Stimulated activated CD4-positive, alpha-beta T cell treated with anti-CD3 and anti-CD28 coated beads, Interleukin-1b, Interleukin-23, amount 100 ng/mL, for 1 hour (primary cell): ENCODE results near the gene COLEC11.
"Not testable (repeated sequence)": the region's sequence is repeated elsewhere in the genome, so short reads cannot be mapped to it uniquely, and the experiment has no call there.

ENCODE experiments used
- DNase-seq, 2 donors: peaks; one replicate each; pipeline ENCODE4 v3.0.0-alpha.2; 2020; ENCODE audit warnings: low read depth in 2 of 2

The COLEC11 gene

GRCh38 chr2:3594493-3595281, at the start of gene COLEC11:
TSS of gene COLEC11 (plus strand) at chr2:3595112. CDS start at chr2:3604341, 9,229 bp downstream.
- no peak for DNase-seq

- no peak for DNase-seq
Measured at GRCh38 chr2:3545788-3546478, 49.0 kb upstream of the COLEC11 start.

- no peak for DNase-seq
Measured at GRCh38 chr2:3547915-3548314, 47.0 kb upstream of the COLEC11 start.

- DNase-seq: no peak
Measured at GRCh38 chr2:3553946-3554345, 41.0 kb upstream of the COLEC11 start.

GRCh38 chr2:3557639-3558204, 37.2 kb upstream of the COLEC11 start:
- no peak for DNase-seq

GRCh38 chr2:3558205-3559014, 36.5 kb upstream of the COLEC11 start, which contains the start of gene RNASEH1:
TSS of gene RNASEH1 (minus strand) at chr2:3558333. CDS start at chr2:3558260, 73 bp downstream.
- peak; percentile 90 to 99 for DNase-seq

- no peak for DNase-seq
Measured at GRCh38 chr2:3563521-3563976, 31.4 kb upstream of the COLEC11 start.

- no peak for DNase-seq
Measured at GRCh38 chr2:3565117-3565516, 29.8 kb upstream of the COLEC11 start.

- DNase-seq: no peak
Measured at GRCh38 chr2:3566806-3567205, 28.1 kb upstream of the COLEC11 start.

- DNase-seq: not testable (repeated sequence)
Measured at GRCh38 chr2:3569656-3570055, 25.3 kb upstream of the COLEC11 start.

GRCh38 chr2:3571284-3571683, 23.6 kb upstream of the COLEC11 start:
- DNase-seq: no peak

GRCh38 chr2:3572620-3573019, 22.3 kb upstream of the COLEC11 start:
- DNase-seq: no peak

GRCh38 chr2:3574155-3574554, 20.8 kb upstream of the COLEC11 start:
- DNase-seq: no peak

- no peak for DNase-seq
Measured at GRCh38 chr2:3575534-3576262, 19.2 kb upstream of the COLEC11 start.

- DNase-seq: not testable (repeated sequence)
Measured at GRCh38 chr2:3576263-3576630, 18.7 kb upstream of the COLEC11 start.

- DNase-seq: no peak
Measured at GRCh38 chr2:3578987-3579386, 15.9 kb upstream of the COLEC11 start.

GRCh38 chr2:3580449-3580848, 14.5 kb upstream of the COLEC11 start:
- no peak for DNase-seq

GRCh38 chr2:3581367-3582262, 13.3 kb upstream of the COLEC11 start:
- DNase-seq: no peak

- DNase-seq: no peak
Measured at GRCh38 chr2:3584076-3584475, 10.8 kb upstream of the COLEC11 start.

GRCh38 chr2:3584608-3585260, 10.2 kb upstream of the COLEC11 start:
- no peak for DNase-seq
